Adrenal gland (tissue), 12 donors: ENCODE measurements around the gene LMCD1. TPM values are rescaled to one million over a fixed set of nuclear protein-coding genes. Genes with fewer than 3 reads are reported as not detected.

Experiments used
- DNase-seq, 7 donors: peaks; one replicate each; pipeline ENCODE4 v3.0.0-alpha.2; 2019 to 2020
- H3K27ac ChIP-seq, 5 donors: fragments of 200-600 bp; sonication (generic) in 4 of 5; 1 replicate in 3 of 5; 2 replicates in 2 of 5; pipeline versions ENCODE4 v1.5.1 to v1.8.0; 2016 to 2020; ENCODE audit warnings: mild to moderate bottlenecking in 1 of 5
- H3K27me3 ChIP-seq: fragments of 200-600 bp; 2 replicates; pipeline ENCODE4 v1.8.0; 2021
- H3K36me3 ChIP-seq, 2 donors: fragments of 200-600 bp; replicated peaks in 1 of 2; 1 replicate in 1 of 2; 2 replicates in 1 of 2; pipeline versions ENCODE4 v1.5.1 to v1.8.0; 2018 to 2022
- H3K4me1 ChIP-seq, 2 donors: fragments of 200-600 bp; replicated peaks in 1 of 2; 1 replicate in 1 of 2; 2 replicates in 1 of 2; pipeline versions ENCODE4 v1.5.1 to v1.8.0; 2018 to 2021
- H3K4me3 ChIP-seq, 4 donors: fragments of 200-600 bp; sonication (generic) in 3 of 4; one replicate each; pipeline ENCODE4 v1.5.1; 2016 to 2018
- H3K9me3 ChIP-seq, 3 donors: fragments of 200-600 bp; sonication (generic) in 1 of 3; replicated peaks in 1 of 3; 1 replicate in 2 of 3; 2 replicates in 1 of 3; pipeline versions ENCODE4 v1.5.1 to v1.8.0; 2016 to 2021
- POLR2A ChIP-seq, 2 donors: fragments of 450-650 bp; IDR thresholded peaks; one replicate each; pipeline ENCODE4 v1.6.1; 2017; ENCODE audit warnings: antibody characterized with exemption in 2 of 2, mild to moderate bottlenecking in 2 of 2, moderate library complexity in 1 of 2
- WGBS, 4 donors: extraction: QIAGEN DNeasy Blood & Tissue Kit in 2 of 4; methylation state at CpG; one replicate each; pipeline versions ENCODE4 v1.1.5 to v1.1.7; 2013 to 2017; 5-methylcytosine and 5-hydroxymethylcytosine counted together
- intact Hi-C, 2 donors: fragments of 100-400 bp; cut with DNase I; formaldehyde crosslinking; loops; one replicate each; pipeline versions ENCODE4 v1.14.1 to v1.15.0; 2022 to 2023
- polyA plus RNA-seq, 3 donors: library from polyadenylated mRNA; stranded (reverse); fragments of 200-250 nt in 2 of 3; fragments of 350-450 nt in 1 of 3; fragmentation: Illumina TruSeq in 1 of 3; extraction: RNeasy Lipid Tissue Mini Kit (QIAGEN cat#74804) in 1 of 3; gene quantifications; one replicate each; pipeline ENCODE4 v1.2.3, GENCODE V29; 2013 to 2014
- total RNA-seq, 9 donors: library from RNA; depleted of rRNA in 4 of 9; stranded (reverse); fragments of >200 nt in 4 of 9; fragments of 120-200 nt in 1 of 9; fragmentation: NEBNext Ultra II Directional in 1 of 9; extraction: Animal tissue kit (Norgen Biotek cat#: 25700) in 1 of 9; gene quantifications; one replicate each; pipeline versions ENCODE4 v1.1.0 to v1.2.4, GENCODE V29; 2013 to 2023
- TF ChIP-seq, protein P1 (sequence below), 6 experiments: fragments of 450-650 bp in 4 of 6; fragments of 200-600 bp in 2 of 6; sonication (generic) in 1 of 6; IDR thresholded peaks; 1 replicate in 5 of 6; 2 replicates in 1 of 6; pipeline versions ENCODE4 v1.5.1 to v1.8.0; 2016 to 2021; ENCODE audit warnings: antibody characterized with exemption in 6 of 6, mild to moderate bottlenecking in 2 of 6, moderate library complexity in 1 of 6
- donor health status: healthy with polysubstance abuse.
- donor health status: Bipolar disorder and iron deficiency.
- donor health status: DM: yes; HTN: yes; CAD: no.
- donor health status: DM: no; HTN: no; CAD: no.
- donor health status: DM: no; HTN: no; CAD: no.
- donor health status: DM: yes; HTN: yes; CAD: no.

Gene LMCD1
- total and polyA plus RNA-seq, 12 donors: 4.8 to 26.5 (median 16.1) TPM

DNA sequence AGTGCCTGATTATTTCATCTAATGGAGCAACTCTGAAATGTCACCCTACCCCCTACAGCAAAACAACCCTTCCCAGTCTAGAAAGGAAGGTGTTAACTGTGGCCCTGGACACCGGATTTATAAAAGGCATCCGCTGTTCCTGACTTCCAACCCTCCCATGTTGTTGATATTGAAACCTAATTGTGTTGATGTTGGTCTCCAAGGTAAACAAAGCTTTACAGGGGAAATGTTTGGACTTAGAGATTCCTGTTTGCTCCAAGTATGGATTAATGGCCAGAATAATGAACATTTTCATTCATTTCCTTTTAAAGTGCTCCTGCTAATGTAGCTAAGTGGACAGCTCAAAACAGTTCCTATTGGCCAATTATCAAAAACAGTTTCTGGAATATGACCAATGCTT is 19.4 kb upstream of the LMCD1 start:
- Histone ChIP-seq H3K4me1 (peaks cover 0 to 15% of the 10 kb centered on the region in 2 donors), H3K27ac (peak overlapping the region in 2 of 5 donors; percentile 66 to 80), H3K36me3 (no peaks in the 10 kb centered on the region), H3K9me3 (no peaks in the 10 kb centered on the region), H3K4me3 (no peak overlapping the region), H3K27me3 (no peaks in the 10 kb centered on the region)
- no peak for DNase-seq
- WGBS, 4 donors: 55 to 78% (median 62%) methylated on average over 2 of the region's 2 CpGs
- TF ChIP-seq POLR2A (IDR thresholded peaks at IDR 0.05): no peak
- TF ChIP-seq, protein P1, sequence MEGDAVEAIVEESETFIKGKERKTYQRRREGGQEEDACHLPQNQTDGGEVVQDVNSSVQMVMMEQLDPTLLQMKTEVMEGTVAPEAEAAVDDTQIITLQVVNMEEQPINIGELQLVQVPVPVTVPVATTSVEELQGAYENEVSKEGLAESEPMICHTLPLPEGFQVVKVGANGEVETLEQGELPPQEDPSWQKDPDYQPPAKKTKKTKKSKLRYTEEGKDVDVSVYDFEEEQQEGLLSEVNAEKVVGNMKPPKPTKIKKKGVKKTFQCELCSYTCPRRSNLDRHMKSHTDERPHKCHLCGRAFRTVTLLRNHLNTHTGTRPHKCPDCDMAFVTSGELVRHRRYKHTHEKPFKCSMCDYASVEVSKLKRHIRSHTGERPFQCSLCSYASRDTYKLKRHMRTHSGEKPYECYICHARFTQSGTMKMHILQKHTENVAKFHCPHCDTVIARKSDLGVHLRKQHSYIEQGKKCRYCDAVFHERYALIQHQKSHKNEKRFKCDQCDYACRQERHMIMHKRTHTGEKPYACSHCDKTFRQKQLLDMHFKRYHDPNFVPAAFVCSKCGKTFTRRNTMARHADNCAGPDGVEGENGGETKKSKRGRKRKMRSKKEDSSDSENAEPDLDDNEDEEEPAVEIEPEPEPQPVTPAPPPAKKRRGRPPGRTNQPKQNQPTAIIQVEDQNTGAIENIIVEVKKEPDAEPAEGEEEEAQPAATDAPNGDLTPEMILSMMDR (IDR thresholded peaks at IDR 0.05): no peak
- intact Hi-C loops: no loop called here

DNA sequence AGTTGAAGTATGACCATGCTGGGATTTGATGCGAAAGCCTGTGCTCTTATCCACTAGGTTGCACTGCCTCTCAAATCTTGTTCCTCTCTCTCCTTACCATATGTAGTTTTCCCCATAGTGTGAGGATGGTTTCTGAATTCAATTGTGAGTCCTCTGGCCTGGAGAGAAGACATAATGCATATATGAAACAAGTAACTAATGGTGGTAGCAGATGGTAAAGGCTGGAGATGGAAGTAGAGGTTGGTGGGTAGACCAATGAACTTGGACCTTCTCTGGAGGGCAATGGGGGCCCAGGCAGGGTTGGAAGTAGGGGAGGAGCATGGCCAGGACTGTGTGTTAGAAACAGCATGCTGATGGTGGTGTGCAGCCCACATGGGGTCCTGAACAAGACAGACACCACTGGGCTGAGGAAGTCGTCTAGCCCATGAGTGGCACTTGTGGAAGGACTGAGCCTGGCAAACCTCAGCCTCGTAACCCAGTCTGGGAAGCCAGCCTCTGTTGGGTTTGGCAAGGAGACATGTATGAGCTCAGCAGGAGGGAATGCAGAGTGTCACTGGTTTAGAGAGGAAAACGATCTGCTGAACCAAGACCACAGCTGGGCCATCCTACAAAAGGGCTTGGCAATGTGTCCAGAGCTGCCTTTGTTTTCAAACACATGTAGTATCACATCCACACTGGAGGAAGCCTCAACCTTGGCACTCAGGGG is 18.5 kb upstream of the LMCD1 start:
- TF ChIP-seq POLR2A (IDR thresholded peaks at IDR 0.05): no peak
- TF ChIP-seq, protein P1 (IDR thresholded peaks at IDR 0.05): no peak
- H3K27me3 ChIP-seq: no peaks in the 10 kb centered on the region
- no peak overlapping the region for H3K4me3 ChIP-seq
- peak; percentile 53 to 80 (median 71) for DNase-seq
- H3K27ac ChIP-seq: peak overlapping the region in 2 of 5 donors; percentile 66 to 80
- no peaks in the 10 kb centered on the region for H3K36me3 ChIP-seq
- WGBS, 4 donors: 26 to 55% (median 43%) methylated on average over 4 of the region's 4 CpGs
- no peaks in the 10 kb centered on the region for H3K9me3 ChIP-seq
- peaks cover 0 to 15% of the 10 kb centered on the region in 2 donors for H3K4me1 ChIP-seq
- intact Hi-C loops: no loop called here

DNA sequence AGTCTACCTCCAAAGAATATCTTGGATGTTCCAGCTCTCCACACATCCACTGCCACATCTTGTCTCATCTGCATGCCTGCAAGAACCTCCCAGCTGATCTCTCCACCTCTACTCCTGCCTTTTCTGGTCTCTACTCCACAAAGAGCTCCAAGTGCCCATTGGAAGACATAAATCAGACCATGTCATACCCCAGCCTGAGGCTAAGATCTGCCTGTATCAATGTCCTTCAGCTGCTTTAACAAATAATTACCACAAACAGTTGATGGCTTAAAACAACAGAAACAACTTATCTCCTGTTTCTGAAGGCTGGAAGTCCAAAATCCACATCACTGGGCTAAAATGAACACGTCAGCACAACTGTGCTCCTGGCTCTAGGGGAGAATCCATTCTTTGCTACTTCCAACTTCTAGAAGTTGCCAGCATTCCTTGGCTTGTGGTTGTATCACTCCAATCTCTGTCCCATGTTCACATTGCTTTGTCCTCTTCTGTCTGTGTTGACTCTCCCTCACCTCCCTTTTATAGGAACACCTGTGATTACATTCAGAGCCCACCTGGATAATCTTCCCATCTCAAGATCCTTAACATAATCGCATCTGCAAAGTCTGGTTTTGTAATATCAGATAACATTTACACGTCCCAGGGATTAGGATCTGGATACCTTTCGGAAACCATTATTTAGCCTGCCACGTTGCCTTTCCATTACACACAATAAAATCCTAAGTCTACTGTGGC is 17.0 kb upstream of the LMCD1 start:
- no peaks in the 10 kb centered on the region for H3K36me3 ChIP-seq
- H3K4me3 ChIP-seq: no peak overlapping the region
- no peak for DNase-seq
- H3K27ac ChIP-seq: no peak overlapping the region
- intact Hi-C loops: no loop called here
- TF ChIP-seq POLR2A (IDR thresholded peaks at IDR 0.05): no peak
- TF ChIP-seq, protein P1 (IDR thresholded peaks at IDR 0.05): no peak
- peaks cover 0 to 15% of the 10 kb centered on the region in 2 donors for H3K4me1 ChIP-seq
- H3K9me3 ChIP-seq: no peaks in the 10 kb centered on the region
- WGBS, 4 donors: 91 to 98% (median 95%) methylated on average over 5 of the region's 5 CpGs
- H3K27me3 ChIP-seq: no peaks in the 10 kb centered on the region

DNA sequence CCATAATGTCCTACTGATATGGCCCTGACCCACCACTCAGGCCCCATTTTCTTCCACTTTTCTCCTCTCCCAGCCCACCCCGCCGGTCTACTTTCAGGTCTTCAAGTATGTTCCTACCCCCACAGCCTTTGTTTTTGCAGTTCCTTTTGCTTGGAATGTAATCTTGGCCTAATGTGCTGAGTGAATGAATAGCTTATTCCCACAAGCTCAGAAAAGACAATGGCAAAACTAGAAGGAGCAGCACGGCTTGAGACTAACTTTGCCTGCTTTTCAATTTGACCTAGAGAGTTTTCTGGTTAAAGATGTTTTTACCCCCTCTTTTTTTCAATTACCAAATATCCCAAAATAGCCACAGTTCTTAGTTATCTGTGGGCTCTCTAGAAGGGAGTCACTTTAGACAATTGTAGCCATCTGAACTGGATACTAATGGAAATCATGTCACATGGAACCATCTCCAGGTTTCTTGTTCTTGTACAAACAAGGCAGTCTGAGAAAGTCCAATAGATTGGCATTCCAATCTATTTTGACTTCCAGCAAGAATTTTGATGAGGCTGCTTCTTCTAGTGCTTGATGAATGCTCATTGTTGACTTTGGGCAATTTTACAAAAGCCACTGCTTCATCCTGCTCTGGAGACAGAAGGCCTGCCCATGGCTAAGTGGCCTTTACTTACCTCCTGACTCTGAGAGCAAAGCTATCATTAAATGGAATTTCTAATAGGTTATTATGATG is 16.3 kb upstream of the LMCD1 start:
- Histone ChIP-seq H3K27ac (no peak overlapping the region), H3K4me1 (peaks cover 0 to 15% of the 10 kb centered on the region in 2 donors), H3K36me3 (no peaks in the 10 kb centered on the region), H3K27me3 (no peaks in the 10 kb centered on the region), H3K4me3 (no peak overlapping the region), H3K9me3 (no peaks in the 10 kb centered on the region)
- intact Hi-C loops: no loop called here
- no peak for DNase-seq
- WGBS, 4 donors: 90 to 96% (median 94%) methylated on average over 3 of the region's 3 CpGs
- TF ChIP-seq, protein P1 (IDR thresholded peaks at IDR 0.05): no peak
- TF ChIP-seq POLR2A (IDR thresholded peaks at IDR 0.05): no peak
